Vagina (tissue), 2 donors: ENCODE results near the gene TLCD3B.

ENCODE experiments used
- POLR2A ChIP-seq, 2 donors: fragments of 450-650 bp; IDR thresholded peaks; one replicate each; pipeline ENCODE4 v1.6.1; 2017; ENCODE audit warnings: antibody characterized with exemption in 2 of 2, mild to moderate bottlenecking in 2 of 2, moderate library complexity in 2 of 2
- POLR2AphosphoS5 ChIP-seq, 2 donors: sonication (generic); formaldehyde crosslinking; IDR thresholded peaks; one replicate each; pipeline ENCODE4 v1.9.0; 2017; ENCODE audit warnings: antibody characterized with exemption in 2 of 2, mild to moderate bottlenecking in 2 of 2, low read depth in 1 of 2; ENCODE audit not compliant: insufficient read depth in 1 of 2
- TF ChIP-seq, protein P1 (sequence below), 3 experiments: fragments of 450-650 bp in 2 of 3; fragments of 200-600 bp in 1 of 3; sonication (generic) in 1 of 3; IDR thresholded peaks; one replicate each; pipeline ENCODE4 v1.5.1; 2017 to 2019; ENCODE audit warnings: antibody characterized with exemption in 3 of 3, mild to moderate bottlenecking in 2 of 3, moderate library complexity in 2 of 3

- TF ChIP-seq, protein P1, sequence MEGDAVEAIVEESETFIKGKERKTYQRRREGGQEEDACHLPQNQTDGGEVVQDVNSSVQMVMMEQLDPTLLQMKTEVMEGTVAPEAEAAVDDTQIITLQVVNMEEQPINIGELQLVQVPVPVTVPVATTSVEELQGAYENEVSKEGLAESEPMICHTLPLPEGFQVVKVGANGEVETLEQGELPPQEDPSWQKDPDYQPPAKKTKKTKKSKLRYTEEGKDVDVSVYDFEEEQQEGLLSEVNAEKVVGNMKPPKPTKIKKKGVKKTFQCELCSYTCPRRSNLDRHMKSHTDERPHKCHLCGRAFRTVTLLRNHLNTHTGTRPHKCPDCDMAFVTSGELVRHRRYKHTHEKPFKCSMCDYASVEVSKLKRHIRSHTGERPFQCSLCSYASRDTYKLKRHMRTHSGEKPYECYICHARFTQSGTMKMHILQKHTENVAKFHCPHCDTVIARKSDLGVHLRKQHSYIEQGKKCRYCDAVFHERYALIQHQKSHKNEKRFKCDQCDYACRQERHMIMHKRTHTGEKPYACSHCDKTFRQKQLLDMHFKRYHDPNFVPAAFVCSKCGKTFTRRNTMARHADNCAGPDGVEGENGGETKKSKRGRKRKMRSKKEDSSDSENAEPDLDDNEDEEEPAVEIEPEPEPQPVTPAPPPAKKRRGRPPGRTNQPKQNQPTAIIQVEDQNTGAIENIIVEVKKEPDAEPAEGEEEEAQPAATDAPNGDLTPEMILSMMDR (IDR thresholded peaks at IDR 0.05), result no peak
- TF ChIP-seq POLR2AphosphoS5 (IDR thresholded peaks at IDR 0.05; ENCODE audit: insufficient read depth in 1 of 2, low read depth in 1 of 2) (no peak), POLR2A (IDR thresholded peaks at IDR 0.05) (no peak)
Measured at GRCh38 chr16:29988346-29989075, 42.6 kb downstream of the TLCD3B start.
